ENCODE results near the gene HERC2.
"Not testable (repeated sequence)": the region's sequence is repeated elsewhere in the genome, so short reads cannot be mapped to it uniquely, and the experiment has no call there.

The HERC2 gene

DNA sequence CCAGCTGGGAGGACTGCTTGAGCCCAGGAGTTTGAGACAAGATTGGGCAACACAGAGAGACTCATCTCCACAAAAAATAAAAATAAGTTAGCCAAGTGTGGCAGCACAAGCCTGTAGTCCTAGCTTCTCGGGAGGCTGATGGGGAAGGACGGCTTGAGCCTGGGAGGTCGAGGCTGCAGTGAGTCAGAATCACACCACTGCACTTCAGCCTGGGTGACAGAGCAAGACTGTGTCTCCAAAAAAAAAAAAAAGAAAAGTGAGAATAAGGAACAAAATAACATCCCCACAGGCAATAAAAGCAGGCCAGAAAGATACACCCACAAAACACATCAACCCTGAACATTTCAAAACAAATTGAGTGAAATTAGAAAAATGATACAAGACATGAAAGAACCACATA lies 174.2 kb downstream of the HERC2 start:
- Histone ChIP-seq H3K36me3 (peaks cover 74% of the 10 kb centered on the region), H3K9me3 (peaks cover 11% of the 10 kb centered on the region; the same call in 1 of the 2 replicates), H3K27ac (no peak overlapping the region), H4K20me1 (peaks cover 5% of the 10 kb centered on the region; the same call in 1 of the 2 replicates), H3K9ac (no peak overlapping the region), H3K4me3 (no peak overlapping the region), H3K4me1 (no peaks in the 10 kb centered on the region), H3K27me3 (no peaks in the 10 kb centered on the region), H3K4me2 (no peak overlapping the region)
- no peak for TF ChIP-seq Cebpa-rat (IDR thresholded peaks at IDR 0.05)

DNA sequence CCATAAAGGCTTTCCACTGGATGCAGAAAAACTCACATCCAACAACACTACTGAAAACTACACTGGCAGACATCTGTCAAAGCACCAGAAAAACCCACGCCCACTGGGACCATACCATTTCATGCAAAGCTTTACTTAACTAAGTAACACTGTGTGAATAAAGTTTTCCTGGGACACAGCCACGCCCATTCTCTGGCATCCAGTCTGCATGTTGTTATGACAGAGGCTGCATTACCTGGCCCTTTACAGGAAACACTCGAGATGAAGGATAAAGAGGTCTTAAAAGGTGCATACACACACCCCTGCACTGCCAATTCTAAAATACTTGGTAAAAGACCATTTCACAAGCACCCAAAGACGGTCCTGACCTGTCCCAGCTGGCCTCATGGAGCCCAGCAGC lies 176.6 kb downstream of the HERC2 start:
- not testable (repeated sequence) for H3K27me3 ChIP-seq, H3K4me2 ChIP-seq, H3K27ac ChIP-seq, H4K20me1 ChIP-seq, H3K4me3 ChIP-seq, H3K4me1 ChIP-seq, H3K9ac ChIP-seq
- H3K36me3 ChIP-seq = peaks cover 78% of the 10 kb centered on the region
- peaks cover 11% of the 10 kb centered on the region; the same call in 1 of the 2 replicates for H3K9me3 ChIP-seq

DNA sequence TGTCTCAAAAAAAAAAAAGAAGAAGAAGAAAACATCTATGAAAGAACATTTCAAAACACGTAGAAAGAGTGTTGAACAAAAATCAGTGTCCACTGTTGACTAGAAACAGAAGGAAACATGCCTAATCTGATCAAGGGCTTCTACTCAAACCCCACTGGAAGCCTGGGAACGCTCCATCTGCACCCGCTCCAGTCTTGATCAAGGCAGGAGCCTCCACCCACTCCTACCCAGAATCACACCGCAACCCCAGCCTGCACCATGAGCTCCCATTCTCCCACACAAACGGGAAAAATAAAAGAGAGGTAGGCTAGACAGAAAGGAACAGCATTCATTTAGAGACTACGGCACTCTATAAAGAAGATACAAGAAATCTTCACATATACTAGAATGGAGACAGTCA lies 181.9 kb downstream of the HERC2 start:
- H3K9me3 ChIP-seq = peaks cover 11% of the 10 kb centered on the region
- peaks cover 82% of the 10 kb centered on the region for H3K36me3 ChIP-seq
- no peaks in the 10 kb centered on the region for H4K20me1 ChIP-seq
- no peak overlapping the region for H3K4me3 ChIP-seq
- H3K4me1 ChIP-seq = peaks cover 7% of the 10 kb centered on the region; the same call in 1 of the 2 replicates
- no peak for TF ChIP-seq Cebpa-rat (IDR thresholded peaks at IDR 0.05)
- no peak overlapping the region for H3K9ac ChIP-seq
- no peaks in the 10 kb centered on the region for H3K27me3 ChIP-seq
- H3K4me2 ChIP-seq = no peak overlapping the region
- H3K27ac ChIP-seq = no peak overlapping the region

DNA sequence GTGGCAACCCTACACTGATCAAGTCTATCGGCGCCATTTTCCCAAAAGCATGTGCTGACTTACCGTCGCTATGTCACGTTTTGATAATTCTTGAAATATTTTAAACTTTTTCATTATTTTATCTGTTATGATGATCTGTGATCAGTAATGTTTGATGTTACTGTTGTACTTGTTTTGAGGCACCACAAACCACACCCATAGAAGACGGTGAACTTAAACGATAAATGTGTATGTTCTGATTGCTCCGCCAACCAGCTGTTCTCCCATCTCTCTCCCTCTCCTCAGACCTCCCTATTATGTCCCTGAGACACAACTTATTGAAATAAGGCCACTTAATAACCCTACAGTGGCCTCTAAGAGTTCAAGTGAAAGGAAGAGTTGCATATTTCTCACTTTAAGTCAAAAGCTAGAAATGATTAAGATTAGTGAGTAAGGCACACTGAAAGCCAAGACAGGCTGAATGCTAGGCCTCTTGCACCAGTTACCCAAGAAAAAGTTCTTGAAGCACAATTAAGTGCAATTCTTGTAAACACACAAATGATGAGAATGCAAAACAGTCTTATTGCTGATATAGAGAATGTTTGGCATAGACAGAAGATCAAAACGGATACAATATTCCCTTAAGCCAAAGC lies 184.5 kb downstream of the HERC2 start:
- H3K27ac ChIP-seq, H4K20me1 ChIP-seq, H3K4me3 ChIP-seq, H3K4me2 ChIP-seq, H3K27me3 ChIP-seq, H3K4me1 ChIP-seq, H3K9ac ChIP-seq: not testable (repeated sequence)
- Histone ChIP-seq H3K36me3 (peaks cover 76% of the 10 kb centered on the region), H3K9me3 (peaks cover 11% of the 10 kb centered on the region)

DNA sequence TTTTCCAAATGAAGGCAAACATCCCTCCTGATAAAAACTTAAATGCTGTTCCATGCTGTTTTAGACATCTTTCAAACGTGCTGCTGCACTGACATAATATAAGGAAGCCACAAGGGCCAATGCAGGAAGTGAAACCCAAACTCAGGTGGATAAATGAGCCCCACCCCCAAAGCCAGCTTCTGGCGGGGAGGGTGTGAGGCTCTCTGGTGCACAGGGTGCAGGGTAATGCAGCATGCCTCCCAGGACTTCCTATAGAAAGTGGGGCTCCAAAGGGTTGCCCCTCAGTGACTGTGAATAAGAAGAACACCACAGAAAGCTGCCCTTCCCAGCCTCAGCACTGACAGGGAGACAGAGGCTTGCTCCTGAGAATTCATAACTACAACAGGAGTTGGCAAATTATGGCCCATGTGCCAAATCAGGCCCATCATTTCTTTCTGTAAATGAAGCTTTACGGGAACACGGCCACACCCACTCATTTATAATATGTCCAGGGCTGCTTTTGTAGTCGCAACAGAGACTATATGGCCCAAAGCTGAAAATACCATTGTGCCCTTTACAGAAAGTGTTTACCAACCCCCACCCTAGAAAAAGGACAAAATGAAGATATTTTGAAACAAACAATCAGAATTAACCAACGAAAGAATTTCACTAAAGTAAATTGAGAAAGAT lies 185.6 kb downstream of the HERC2 start:
- H4K20me1 ChIP-seq, H3K27me3 ChIP-seq, H3K9ac ChIP-seq, H3K27ac ChIP-seq, H3K4me1 ChIP-seq, H3K4me3 ChIP-seq: not testable (repeated sequence)
- H3K9me3 ChIP-seq = peaks cover 11% of the 10 kb centered on the region
- peaks cover 76% of the 10 kb centered on the region for H3K36me3 ChIP-seq
- peak overlapping the region; percentile 26; the same call in 1 of the 2 replicates for H3K4me2 ChIP-seq

DNA sequence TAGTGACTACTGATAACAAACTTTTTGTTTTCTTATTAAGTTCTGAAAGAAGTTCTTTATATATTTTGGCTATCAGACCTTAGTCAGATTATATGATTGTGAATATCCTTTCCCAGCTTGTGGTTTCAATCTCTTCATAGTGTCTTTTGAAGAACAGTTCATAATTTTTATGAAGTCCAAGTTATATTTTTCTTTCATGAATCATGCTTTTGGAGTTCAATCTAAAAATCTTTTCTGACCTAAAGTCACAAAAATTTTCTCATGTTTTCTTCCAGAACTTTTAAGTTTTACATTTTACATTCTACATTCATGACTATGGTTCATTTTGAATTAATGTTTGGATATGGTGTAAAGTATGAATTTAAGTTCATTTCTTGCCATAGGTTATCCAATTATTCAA lies 188.7 kb downstream of the HERC2 start:
- no peaks in the 10 kb centered on the region for H3K9me3 ChIP-seq
- H3K9ac ChIP-seq = no peak overlapping the region
- peaks cover 7% of the 10 kb centered on the region; the same call in 1 of the 2 replicates for H3K4me1 ChIP-seq
- H3K36me3 ChIP-seq = peaks cover 76% of the 10 kb centered on the region
- H3K4me2 ChIP-seq = no peak overlapping the region
- no peak overlapping the region for H3K27ac ChIP-seq
- H3K4me3 ChIP-seq = no peak overlapping the region
- 0 out of 2 replicates have a peak, but pooled peaks cover 5% of the 10 kb centered on the region for H4K20me1 ChIP-seq
- no peak for TF ChIP-seq Cebpa-rat (IDR thresholded peaks at IDR 0.05)
- no peaks in the 10 kb centered on the region for H3K27me3 ChIP-seq

DNA sequence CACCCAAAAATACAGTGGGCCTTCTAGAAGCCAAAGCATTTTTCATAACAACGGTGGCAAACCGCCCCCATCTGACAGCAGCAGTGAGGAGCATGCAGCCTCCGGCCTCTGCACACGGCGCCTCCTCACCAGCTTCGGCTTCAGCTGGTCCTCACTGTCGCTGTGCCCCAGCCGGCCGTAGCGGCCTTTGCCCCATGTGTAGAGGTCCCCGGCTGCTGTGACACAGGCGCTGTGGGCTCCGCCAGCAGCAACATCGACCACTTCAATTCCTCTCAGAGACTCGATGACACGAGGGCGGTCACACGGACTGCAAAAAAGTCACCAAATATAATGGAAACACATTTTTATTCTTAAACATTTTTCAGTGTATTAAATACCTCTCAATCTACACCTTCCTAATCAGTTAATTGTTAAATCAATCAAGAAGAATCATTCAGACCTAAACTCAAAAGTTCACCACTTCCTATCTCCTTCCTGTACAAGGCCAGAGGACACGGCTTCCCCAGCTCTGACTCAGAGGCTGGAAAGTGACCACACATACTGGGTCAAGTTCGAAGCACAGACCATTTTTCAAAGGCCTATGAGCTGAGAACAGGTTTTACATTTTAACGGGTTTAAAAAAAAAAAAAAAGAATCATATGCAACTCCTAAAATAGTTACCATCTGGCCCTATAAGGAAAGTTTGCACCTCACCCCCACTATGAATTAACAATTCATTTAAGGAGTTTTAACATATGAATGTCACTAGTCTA lies 189.3 kb downstream of the HERC2 start:
- no peak for TF ChIP-seq Cebpa-rat (IDR thresholded peaks at IDR 0.05)
- Histone ChIP-seq H3K4me2 (no peak overlapping the region), H3K27ac (no peak overlapping the region), H4K20me1 (0 out of 2 replicates have a peak, but pooled peaks cover 10% of the 10 kb centered on the region), H3K36me3 (peaks cover 77% of the 10 kb centered on the region), H3K9me3 (no peaks in the 10 kb centered on the region), H3K4me1 (peaks cover 7% of the 10 kb centered on the region; the same call in 1 of the 2 replicates), H3K9ac (no peak overlapping the region), H3K27me3 (no peaks in the 10 kb centered on the region), H3K4me3 (no peak overlapping the region)

DNA sequence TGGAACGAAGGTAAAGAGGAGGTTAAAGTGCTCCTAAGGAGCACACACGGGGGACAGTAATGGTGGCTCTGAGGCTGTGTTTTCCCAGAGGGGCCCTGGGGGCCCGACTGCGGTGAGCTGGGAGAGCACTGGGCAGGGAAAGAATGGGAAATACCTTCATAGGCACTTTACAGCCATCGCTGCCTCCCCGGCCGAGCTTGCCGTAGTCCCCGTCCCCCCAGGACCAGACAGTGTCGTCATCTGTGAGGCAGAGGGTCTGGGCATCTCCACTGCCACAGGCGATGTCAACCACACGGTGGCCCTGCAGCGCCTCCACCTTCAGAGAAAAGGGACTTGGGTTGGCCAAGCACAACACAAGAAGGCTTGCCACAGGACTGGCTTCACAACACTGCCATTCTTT lies 190.0 kb downstream of the HERC2 start:
- Histone ChIP-seq H3K9ac (no peak overlapping the region), H3K36me3 (peaks cover 78% of the 10 kb centered on the region), H3K4me2 (no peak overlapping the region)

DNA sequence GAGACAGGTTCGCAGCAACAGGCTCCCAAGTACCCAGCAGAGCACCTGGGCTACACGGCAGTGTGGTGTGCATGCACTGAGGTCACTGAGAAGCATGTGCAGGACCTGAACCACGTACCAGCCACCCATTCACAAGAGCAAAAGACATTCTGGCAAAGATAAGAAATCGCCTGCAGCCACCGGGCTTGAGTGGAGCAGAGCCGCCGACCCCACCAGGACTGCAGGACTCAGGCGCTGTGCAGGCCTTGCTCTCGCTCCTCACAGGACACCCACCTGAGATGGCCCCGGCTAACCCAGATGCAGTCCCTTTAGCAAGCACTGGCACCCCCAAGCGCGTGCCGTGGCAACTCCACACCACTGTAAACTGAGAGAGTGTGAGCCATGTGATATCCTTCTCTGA lies 190.6 kb downstream of the HERC2 start:
- H3K9ac ChIP-seq = no peak overlapping the region

More for the DNA sequence above, 190.0 kb downstream of the HERC2 start:
- H3K9me3 ChIP-seq = no peaks in the 10 kb centered on the region
- peaks cover 7% of the 10 kb centered on the region; the same call in 1 of the 2 replicates for H3K4me1 ChIP-seq
- no peak for TF ChIP-seq Cebpa-rat (IDR thresholded peaks at IDR 0.05)
- no peak overlapping the region for H3K4me3 ChIP-seq
- H3K27ac ChIP-seq = no peak overlapping the region
- H3K27me3 ChIP-seq = no peaks in the 10 kb centered on the region
- H4K20me1 ChIP-seq = 0 out of 2 replicates have a peak, but pooled peaks cover 17% of the 10 kb centered on the region

DNA sequence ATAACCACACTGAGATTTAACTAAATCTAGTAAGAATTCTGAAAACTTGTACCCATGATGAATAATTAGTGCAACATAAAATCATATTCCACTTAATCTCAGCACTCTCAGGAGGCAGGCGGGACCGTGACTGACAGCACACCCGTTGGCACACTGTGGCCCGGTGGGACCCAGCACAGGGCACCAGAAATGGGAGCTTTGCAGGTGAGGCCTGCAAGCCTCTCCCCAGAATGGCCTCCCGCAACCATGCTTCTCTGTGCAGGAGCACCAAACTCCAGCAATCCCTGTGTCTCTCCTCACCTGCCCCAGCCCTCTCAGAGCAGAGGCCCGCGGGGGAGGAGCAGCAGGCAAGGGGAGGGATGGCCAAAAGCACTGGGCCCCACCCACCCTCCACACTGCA lies 191.3 kb downstream of the HERC2 start:
- no peak for TF ChIP-seq Cebpa-rat (IDR thresholded peaks at IDR 0.05)
- H3K27me3 ChIP-seq = no peaks in the 10 kb centered on the region
- no peak overlapping the region for H3K4me2 ChIP-seq
- H3K36me3 ChIP-seq = peaks cover 85% of the 10 kb centered on the region
- H3K4me3 ChIP-seq = no peak overlapping the region
- no peak overlapping the region for H3K9ac ChIP-seq
- no peak overlapping the region for H3K27ac ChIP-seq
- H3K9me3 ChIP-seq = no peaks in the 10 kb centered on the region
- no peaks in the 10 kb centered on the region for H3K4me1 ChIP-seq
- H4K20me1 ChIP-seq = peaks cover 20% of the 10 kb centered on the region; the same call in 1 of the 2 replicates

More for the DNA sequence above, 190.6 kb downstream of the HERC2 start:
- H3K27ac ChIP-seq = no peak overlapping the region
- TF ChIP-seq Cebpa-rat (IDR thresholded peaks at IDR 0.05) = no peak
- 0 out of 2 replicates have a peak, but pooled peaks cover 18% of the 10 kb centered on the region for H4K20me1 ChIP-seq
- peaks cover 84% of the 10 kb centered on the region for H3K36me3 ChIP-seq
- no peaks in the 10 kb centered on the region for H3K9me3 ChIP-seq
- no peaks in the 10 kb centered on the region for H3K27me3 ChIP-seq
- H3K4me1 ChIP-seq = peaks cover 4% of the 10 kb centered on the region; the same call in 1 of the 2 replicates
- no peak overlapping the region for H3K4me3 ChIP-seq
- no peak overlapping the region for H3K4me2 ChIP-seq
